ENCODE results near the gene GABBR2. TPM values are rescaled to one million over a fixed set of nuclear protein-coding genes. Genes with fewer than 3 reads are reported as not detected.

The GABBR2 gene
- total RNA-seq, 6 experiments from 2014 or later = not detected

DNA sequence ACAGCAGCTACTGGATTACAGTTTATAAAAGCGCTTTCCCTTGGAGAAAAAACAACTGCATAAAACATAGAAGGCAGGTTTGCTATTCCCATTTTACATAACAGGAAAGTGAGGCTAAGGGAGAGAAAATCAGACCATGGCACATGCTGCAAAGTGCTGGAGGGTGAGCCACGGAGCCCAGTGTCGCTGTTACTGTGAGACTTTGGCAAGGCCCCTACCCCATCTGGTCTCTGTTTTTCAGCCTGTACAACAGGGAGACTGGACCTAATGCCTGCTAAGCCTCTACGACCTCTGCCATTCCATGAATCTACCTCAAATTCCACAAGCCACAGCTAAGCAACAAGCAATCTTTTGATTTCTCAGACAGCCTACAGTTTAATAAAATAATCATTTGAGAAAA lies 139.2 kb downstream of the GABBR2 start:
- no peak for TF ChIP-seq POLR2A (IDR thresholded peaks at IDR 0.05)
- TF ChIP-seq, protein P1, sequence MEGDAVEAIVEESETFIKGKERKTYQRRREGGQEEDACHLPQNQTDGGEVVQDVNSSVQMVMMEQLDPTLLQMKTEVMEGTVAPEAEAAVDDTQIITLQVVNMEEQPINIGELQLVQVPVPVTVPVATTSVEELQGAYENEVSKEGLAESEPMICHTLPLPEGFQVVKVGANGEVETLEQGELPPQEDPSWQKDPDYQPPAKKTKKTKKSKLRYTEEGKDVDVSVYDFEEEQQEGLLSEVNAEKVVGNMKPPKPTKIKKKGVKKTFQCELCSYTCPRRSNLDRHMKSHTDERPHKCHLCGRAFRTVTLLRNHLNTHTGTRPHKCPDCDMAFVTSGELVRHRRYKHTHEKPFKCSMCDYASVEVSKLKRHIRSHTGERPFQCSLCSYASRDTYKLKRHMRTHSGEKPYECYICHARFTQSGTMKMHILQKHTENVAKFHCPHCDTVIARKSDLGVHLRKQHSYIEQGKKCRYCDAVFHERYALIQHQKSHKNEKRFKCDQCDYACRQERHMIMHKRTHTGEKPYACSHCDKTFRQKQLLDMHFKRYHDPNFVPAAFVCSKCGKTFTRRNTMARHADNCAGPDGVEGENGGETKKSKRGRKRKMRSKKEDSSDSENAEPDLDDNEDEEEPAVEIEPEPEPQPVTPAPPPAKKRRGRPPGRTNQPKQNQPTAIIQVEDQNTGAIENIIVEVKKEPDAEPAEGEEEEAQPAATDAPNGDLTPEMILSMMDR (IDR thresholded peaks at IDR 0.05) = no peak

DNA sequence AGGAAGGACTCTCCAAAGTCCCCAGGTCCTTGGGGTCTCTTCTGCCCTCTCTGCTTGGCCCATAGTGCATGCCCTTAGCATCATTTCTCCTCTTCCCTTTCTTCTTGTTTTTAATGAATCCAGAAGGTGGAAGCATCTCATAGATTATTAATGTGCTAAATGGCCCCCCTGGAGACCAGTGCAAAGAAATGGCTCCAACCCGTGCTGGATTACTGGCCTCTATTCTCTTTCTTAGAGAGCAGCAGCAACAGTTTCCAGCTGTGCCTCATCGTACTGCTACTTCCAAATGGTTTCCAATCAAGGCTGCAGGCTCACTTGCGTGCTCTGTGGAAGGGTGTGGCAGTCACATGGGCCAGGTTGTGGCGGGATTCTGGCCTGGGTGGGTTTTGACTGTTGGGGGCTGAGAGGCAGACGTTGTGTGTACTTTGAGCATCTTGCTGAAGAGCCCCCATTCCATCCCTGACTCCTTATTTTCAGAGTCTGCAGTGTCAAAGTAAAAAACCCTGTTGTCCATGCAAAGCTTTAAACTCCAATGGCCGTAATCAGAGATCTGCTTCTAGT lies 139.7 kb downstream of the GABBR2 start:
- no peaks in the 10 kb centered on the region for H3K9me3 ChIP-seq
- H3K4me3 ChIP-seq = no peak overlapping the region
- 56% methylated on average over 4 of the region's 6 CpGs for WGBS (ENCODE audit: insufficient coverage, low coverage, low lambda C conversion rate, missing lambda C conversion rate)
- TF ChIP-seq, protein P1 (IDR thresholded peaks at IDR 0.05) = no peak
- no peak for TF ChIP-seq POLR2A (IDR thresholded peaks at IDR 0.05)
- DNase-seq (no peak), ATAC-seq (no peak)
- intact Hi-C loops (cut with DNase I) = no loop called here
- H3K36me3 ChIP-seq = no peaks in the 10 kb centered on the region
- H3K4me1 ChIP-seq = no peaks in the 10 kb centered on the region
- H3K27me3 ChIP-seq = no peaks in the 10 kb centered on the region
- H3K27ac ChIP-seq = no peak overlapping the region

More for the DNA sequence above, 139.2 kb downstream of the GABBR2 start:
- intact Hi-C loops (cut with DNase I) = no loop called here
- H3K27me3 ChIP-seq = no peaks in the 10 kb centered on the region
- H3K9me3 ChIP-seq = no peaks in the 10 kb centered on the region
- no peaks in the 10 kb centered on the region for H3K4me1 ChIP-seq
- DNase-seq = no peak
- no peak overlapping the region for H3K27ac ChIP-seq
- WGBS (ENCODE audit: insufficient coverage, low coverage, low lambda C conversion rate, missing lambda C conversion rate) = 91% methylated on average over 4 of the region's 4 CpGs
- H3K4me3 ChIP-seq = no peak overlapping the region
- no peak for ATAC-seq
- no peaks in the 10 kb centered on the region for H3K36me3 ChIP-seq

GRCh38 chr9:98568234-98568908 lies 140.4 kb downstream of the GABBR2 start:
- no peak overlapping the region for H3K4me3 ChIP-seq
- no peak for ATAC-seq
- H3K9me3 ChIP-seq = no peaks in the 10 kb centered on the region
- TF ChIP-seq, protein P1 (IDR thresholded peaks at IDR 0.05) = no peak
- no peak for TF ChIP-seq POLR2A (IDR thresholded peaks at IDR 0.05)
- H3K27me3 ChIP-seq = no peaks in the 10 kb centered on the region
- H3K27ac ChIP-seq = no peak overlapping the region
- intact Hi-C loops (cut with DNase I) = no loop called here
- H3K4me1 ChIP-seq = no peaks in the 10 kb centered on the region
- no peak for DNase-seq
- 86% methylated on average over 2 of the region's 4 CpGs for WGBS (ENCODE audit: insufficient coverage, low coverage, low lambda C conversion rate, missing lambda C conversion rate)
- no peaks in the 10 kb centered on the region for H3K36me3 ChIP-seq

DNA sequence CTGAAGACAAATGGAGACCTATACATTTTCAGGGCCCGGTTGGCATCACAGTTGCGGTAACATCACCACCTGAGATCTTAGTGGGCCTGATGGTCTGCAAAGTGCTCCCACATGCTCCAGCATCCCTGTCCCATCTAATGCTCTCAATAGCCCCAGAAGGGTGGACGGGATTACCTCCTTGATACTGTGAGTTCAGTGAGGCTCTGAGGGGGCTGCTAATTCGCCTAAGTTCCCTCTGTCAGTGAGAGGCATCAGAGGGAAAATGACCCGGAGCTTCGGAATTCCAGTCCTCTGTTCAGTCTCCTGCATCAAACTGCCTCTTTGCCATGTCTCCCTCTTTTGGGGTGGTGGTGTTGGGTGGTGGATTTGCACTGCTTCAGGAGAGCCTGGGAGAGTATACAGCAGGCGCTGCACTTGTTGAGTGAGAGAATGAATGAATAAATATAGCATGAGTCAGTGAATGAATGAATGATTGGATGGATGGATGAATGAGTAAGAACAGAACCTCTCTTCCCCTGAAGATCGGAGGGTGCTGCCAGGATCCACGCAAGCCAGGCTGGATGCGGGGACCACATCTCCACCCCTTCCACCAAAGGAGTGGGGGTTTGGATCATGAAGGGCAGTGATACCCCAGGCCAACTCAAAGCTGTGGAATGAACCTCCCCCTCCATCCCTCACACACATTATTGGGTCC lies 141.0 kb downstream of the GABBR2 start:
- Histone ChIP-seq H3K27me3 (no peaks in the 10 kb centered on the region), H3K27ac (no peak overlapping the region), H3K4me1 (no peaks in the 10 kb centered on the region), H3K4me3 (no peak overlapping the region), H3K36me3 (no peaks in the 10 kb centered on the region), H3K9me3 (no peaks in the 10 kb centered on the region)
- ATAC-seq (no peak), DNase-seq (no peak)
- 93% methylated on average over 7 of the region's 10 CpGs for whole genome bisulfite sequencing (ENCODE audit: insufficient coverage, low coverage, low lambda C conversion rate, missing lambda C conversion rate)
- TF ChIP-seq, protein P1 (IDR thresholded peaks at IDR 0.05) = no peak
- TF ChIP-seq POLR2A (IDR thresholded peaks at IDR 0.05) = no peak
- intact Hi-C loops (cut with DNase I) = no loop called here

Data from right lobe of liver (tissue), 6 donors.